Fibroblast of peridontal ligament (primary cell): ENCODE measurements around the gene MAML1.
"Not testable (repeated sequence)": the region's sequence is repeated elsewhere in the genome, so short reads cannot be mapped to it uniquely, and the experiment has no call there.

Experiments
- DNase-seq: peaks from one replicate; pipeline ENCODE4 v3.0.0-alpha.2; 2010; ENCODE audit errors: extremely low read depth

The MAML1 gene

DNA sequence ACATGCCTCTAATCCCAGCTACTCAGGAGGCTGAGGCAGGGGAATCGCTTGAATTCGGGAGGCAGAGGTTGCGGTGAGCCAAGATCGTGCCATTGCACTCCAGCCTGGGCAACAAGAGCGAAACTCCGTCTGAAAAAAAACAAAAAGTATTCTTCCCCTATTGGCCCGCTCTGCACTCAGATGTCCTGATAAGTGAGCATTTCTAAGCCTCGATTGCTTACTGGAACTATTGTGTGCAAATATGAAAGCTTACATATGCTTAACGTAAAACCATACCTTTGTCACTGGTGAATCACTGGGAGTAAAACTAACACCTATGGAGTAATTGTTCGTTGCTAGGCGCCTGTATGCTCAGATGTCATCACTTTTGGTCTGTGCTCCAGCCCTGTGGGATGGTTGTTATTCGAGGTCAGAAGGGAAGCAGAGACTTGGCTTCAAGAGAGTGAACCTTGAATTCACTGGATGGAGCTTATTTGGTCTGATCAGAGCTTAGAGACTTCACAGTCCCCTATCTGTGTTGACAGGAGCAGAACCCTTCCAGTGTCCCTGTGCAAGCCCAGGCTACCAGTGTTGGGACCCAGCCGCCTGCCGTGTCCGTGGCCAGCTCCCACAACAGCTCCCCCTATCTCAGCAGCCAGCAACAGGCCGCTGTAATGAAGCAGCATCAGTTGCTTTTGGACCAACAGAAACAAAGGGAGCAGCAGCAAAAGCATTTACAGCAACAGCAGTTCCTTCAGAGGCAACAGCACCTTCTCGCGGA is 35.9 kb downstream of the MAML1 start:
- DNase-seq, result no peak

DNA sequence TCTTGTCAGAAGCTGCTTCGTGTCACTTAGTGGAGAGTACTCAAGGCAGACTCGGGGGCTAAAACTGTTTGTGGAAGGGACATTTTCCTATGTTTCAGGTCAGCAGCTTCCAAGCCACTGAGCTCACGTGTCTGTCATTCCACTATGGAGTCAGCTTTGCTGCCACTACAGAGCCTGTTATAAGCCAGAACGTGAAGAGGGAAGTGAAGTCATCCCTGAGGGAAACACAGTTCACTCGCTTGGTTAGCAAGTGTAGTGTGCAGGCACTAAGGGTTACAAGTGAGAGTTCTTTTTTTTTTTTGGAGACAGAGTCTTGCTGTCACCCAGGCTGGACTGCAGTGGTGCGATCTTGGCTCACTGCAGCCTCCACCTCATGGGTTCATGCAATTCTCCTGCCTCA is 36.6 kb downstream of the MAML1 start:
- DNase-seq, result no peak

DNA sequence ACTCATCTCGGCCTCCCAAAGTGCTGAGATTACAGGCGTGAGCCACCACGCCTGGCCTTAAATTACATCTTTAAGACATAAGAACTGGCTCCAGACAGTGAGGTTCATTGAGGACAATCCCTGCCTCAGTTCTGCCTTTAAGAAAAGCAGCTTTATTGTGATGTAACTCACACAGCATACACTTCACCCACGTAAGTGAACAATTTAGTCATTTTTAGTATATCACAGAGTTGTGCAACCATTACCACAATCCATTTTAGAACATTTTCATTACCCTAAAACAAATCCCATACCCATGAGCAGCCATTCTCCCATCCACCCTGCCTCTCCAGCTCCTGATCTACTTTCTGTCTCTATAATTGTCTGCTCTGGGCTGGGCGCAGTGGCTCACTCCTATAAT is 37.2 kb downstream of the MAML1 start:
- DNase-seq, result no peak

DNA sequence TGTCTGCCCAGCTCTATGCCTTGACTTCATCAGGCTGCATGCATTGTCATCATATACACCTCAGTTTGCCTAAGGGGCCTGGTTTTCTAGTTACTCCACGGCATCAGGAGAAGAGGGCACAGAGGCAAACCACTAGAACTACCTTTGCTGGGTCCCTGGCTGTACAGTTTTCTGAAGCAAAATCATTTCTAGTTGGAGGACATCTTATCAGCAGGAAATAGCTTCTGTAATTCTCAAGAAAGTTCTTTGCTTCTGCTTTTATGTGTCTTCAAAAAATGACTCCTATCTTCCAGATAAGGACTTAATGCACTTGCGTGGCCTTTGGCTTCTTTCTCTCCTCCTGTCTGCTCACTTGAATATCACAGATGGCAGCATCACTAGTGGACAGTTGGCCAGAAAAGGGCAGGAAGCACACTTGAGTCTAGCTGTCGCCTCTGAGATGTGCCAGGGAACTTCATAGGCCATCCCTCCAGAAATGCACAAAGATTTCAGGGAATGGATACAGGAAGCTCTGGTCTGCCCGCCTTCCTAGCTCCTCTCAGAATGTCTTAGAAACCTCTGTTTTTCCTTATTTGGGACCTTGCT is 38.8 kb downstream of the MAML1 start:
- DNase-seq, result no peak

DNA sequence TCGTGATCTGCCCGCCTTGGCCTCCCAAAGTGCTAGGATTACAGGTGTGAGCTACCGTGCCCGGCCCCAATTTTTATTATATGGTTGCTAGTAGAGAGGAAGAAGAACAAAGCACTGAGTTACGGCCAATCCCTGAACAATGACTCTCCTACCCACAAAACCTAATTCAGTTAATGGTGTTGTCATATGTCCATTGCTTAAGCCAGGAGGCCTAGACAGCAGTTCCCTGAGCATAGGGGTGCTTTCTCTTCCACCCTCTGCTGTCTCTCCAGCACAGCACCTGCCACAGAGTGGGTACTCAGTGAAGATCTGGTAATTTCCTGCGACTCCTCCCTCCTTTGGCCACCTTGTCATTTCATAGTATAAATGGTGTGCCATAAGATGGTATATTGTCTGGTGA is 39.7 kb downstream of the MAML1 start:
- DNase-seq, result no peak

- DNase-seq, result no peak
These were observed 41.0 kb downstream of the MAML1 start for GRCh38 chr5:179773686-179774040.

DNA sequence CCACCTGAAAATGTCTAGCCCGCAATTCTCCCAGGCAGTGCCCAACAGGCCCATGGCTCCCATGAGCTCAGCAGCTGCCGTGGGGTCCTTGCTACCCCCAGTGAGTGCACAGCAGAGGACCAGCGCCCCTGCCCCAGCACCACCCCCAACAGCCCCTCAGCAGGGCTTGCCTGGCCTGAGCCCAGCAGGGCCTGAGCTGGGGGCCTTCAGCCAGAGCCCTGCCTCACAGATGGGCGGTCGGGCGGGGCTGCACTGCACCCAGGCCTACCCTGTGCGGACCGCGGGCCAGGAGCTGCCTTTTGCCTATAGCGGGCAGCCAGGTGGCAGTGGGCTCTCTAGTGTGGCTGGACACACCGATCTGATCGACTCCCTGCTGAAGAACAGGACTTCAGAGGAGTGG is 41.8 kb downstream of the MAML1 start:
- DNase-seq, result no peak

- DNase-seq, result no peak
These were observed 43.9 kb downstream of the MAML1 start for GRCh38 chr5:179776411-179776938.

- no peak for DNase-seq
These were observed 44.8 kb downstream of the MAML1 start for GRCh38 chr5:179777456-179777855.

GRCh38 chr5:179777909-179778308 is 45.3 kb downstream of the MAML1 start:
- no peak for DNase-seq

- no peak for DNase-seq
These were observed 46.0 kb downstream of the MAML1 start for GRCh38 chr5:179778591-179778990.

DNA sequence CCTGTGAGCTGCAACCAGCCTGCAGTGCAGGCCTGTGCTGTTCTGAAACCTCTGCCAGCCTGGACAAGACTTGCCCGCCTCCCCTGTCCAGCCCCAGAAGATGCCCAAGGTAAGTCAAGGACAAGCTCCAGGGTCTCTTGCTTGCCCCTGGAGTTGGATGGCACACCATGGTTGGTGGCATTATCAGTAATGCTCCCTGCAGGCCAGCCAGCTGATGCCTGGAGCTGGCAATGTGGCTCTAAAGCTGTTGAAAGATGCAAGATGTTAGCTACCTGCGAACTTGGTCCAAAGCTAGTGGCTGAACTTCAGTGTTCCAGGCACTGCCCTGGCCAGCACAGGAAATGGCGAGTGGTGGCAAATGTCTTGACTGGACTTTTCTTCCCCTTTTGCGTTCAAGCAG is 47.2 kb downstream of the MAML1 start:
- no peak for DNase-seq

DNA sequence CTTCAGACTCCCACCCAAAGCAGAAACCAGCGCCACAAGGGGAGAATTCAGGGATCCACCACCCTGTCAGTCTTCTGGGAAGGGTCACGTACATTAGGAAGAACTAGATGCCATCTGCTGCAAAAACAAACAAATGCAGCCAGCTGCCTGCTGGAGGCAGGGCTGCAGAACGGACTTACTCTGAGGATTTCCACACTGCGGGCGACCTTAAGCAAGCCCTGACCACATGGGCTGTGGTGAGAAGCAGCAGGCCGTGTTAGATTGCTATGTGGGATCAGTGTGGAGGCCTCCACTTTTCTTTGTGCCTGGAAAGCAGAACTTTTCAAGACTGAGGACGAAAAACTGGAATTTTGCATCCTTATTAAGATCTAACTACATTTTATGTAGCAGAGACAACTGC is 47.7 kb downstream of the MAML1 start:
- DNase-seq, result no peak

GRCh38 chr5:179781846-179782245 is 49.2 kb downstream of the MAML1 start:
- no peak for DNase-seq

DNA sequence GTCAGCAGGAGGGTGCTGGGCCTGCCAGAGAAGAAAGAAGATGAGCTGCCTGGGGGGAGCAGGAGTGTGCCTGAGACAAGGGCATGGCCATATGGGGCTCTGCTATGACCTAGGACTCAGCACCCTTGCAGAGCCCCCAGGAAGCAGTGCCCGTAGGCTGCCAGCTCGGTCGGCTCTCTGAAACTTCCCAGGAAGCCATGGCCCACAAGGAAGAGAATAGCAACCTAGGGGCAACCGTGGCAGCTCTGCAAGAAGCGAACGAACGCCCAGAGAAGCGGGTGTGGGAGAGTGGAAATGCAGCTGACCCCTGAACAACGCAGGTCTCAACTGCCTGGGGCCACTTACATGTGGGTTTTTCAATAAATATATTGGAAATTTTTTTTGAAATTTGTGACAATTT is 50.5 kb downstream of the MAML1 start:
- DNase-seq, result no peak

DNA sequence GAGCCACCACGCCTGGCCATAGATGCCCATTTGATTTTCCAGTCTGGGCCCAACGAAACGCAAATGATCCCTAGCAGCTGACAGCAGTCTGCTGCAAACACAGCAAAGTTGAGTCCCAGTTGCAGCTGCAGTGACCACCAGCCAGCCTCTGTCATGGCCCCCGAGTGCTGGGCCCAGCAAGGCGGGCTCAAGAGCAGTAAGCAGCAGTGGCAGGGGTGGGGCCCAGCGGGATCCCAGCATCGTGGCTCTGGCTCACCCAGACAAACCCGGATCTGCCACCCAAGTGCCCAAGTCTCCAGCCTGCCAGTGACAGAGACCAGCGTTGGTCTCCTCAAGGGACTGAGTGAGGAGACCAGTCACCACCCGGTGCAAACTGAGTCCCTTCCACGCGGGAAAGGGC is 54.2 kb downstream of the MAML1 start:
- DNase-seq, result no peak

- DNase-seq, result no peak
These were observed 55.7 kb downstream of the MAML1 start for GRCh38 chr5:179788193-179788854.

GRCh38 chr5:179789278-179789677 is 56.7 kb downstream of the MAML1 start:
- not testable (repeated sequence) for DNase-seq

DNA sequence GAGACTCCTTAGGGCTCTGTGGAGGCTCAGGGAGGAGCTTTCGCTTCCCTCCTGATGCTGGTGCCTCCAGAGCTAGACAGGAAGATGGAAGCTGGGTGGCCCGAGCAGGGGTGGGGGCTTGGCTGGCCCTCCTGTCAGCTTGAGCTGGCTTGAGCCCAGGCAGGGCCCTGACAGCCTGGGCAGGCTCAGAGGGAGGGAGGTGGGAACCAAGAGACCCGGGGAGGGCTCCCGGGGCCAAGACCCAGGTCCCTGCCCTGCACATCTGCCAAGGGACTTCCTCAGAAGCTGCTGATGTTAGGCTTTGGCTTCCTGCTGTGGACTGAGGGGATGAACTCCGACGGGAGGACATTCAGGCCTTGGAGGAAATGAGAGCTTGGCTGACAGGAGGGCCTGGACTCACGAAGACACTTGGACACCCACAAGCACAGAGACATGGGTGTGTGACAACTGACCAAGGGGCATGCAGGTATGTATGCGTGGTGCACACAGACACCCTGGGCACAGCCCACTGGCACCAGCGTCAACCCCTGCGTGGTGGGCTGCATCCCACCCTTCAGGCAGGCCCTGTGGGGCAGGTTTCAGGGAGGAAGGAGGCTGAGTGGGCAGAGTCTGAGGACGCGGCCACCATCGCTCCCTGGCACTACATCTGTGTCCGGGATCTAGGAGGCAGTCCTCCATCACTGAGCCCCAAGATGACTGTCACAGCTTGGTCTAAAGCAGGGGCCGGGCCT is 59.4 kb downstream of the MAML1 start:
- no peak for DNase-seq

DNA sequence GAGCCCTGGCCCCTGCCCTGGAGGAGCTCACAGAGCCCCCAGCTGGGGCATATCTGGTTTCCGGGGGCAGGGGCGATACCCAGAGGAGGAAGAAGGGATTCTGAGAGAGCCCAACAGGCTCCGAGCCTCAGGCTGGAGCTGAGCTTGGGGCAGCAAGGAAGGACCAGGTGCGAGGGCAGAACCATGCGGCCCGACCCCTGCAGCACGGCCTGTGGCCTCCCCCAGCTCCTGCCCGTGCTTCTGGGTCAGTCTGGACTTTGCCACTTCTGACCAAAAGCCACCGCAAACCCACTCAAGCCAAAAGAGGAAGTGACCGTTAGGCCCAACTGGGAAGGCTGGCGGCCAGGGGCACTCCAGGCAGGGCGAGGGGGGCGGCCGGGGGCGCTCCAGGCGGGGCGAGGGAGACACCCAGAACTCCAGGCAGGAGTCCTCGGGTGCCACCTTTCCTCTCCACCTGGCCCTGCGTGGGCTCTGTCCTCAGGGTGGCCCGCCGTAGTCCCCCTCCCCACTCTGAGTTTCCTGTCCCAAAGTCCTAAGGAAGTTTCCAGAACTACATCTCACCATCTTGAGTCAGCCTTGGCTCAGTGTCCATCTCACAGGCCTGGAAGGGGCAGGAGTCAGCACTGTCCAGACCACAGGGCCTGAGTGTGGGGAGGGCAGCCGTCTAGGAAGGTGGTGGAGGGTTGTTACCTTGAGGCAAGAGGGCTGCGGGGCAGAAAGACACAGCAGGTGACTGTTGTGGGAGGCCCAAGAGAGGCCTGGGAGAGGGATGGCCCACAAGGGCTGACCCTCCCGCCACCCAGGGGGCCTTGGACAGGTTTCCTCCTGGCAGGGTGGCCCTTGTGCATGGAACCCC is 60.2 kb downstream of the MAML1 start:
- DNase-seq, result no peak

GRCh38 chr5:179793468-179794139 is 61.0 kb downstream of the MAML1 start, which contains the start of gene LTC4S:
Gene LTC4S (plus strand): TSS chr5:179793986. CDS start chr5:179794081, 95 bp downstream.
- peak; percentile 61 for DNase-seq
